GM06990 (cell line): ENCODE data around the gene TXNDC12.
"Not testable (repeated sequence)": the region's sequence is repeated elsewhere in the genome, so short reads cannot be mapped to it uniquely, and the experiment has no call there.

ENCODE experiments used
- DNase-seq: peaks from one replicate; pipeline ENCODE4 v3.0.0-alpha.2; 2011; ENCODE audit not compliant: insufficient read length; ENCODE audit errors: extremely low read depth
- H3K27me3 ChIP-seq: replicated peaks from 2 replicates; pipeline ENCODE4 v1.6.0; 2011; ENCODE audit warnings: low read length; ENCODE audit not compliant: control insufficient read depth, insufficient read depth
- H3K36me3 ChIP-seq: 2 replicates; pipeline ENCODE4 v1.5.1; 2011; ENCODE audit warnings: low read length; ENCODE audit not compliant: control insufficient read depth, insufficient read depth
- H3K4me3 ChIP-seq: replicated peaks from 2 replicates; pipeline ENCODE4 v1.5.1; 2011; ENCODE audit warnings: low read depth, mild to moderate bottlenecking, control low read depth, low read length
- CTCF ChIP-seq: IDR thresholded peaks from 2 replicates; pipeline ENCODE4 v1.5.1; 2011; ENCODE audit warnings: low read length, control low read depth, mild to moderate bottlenecking, inconsistent platforms; ENCODE audit not compliant: insufficient read depth, poor library complexity, severe bottlenecking

TXNDC12 gene

DNA sequence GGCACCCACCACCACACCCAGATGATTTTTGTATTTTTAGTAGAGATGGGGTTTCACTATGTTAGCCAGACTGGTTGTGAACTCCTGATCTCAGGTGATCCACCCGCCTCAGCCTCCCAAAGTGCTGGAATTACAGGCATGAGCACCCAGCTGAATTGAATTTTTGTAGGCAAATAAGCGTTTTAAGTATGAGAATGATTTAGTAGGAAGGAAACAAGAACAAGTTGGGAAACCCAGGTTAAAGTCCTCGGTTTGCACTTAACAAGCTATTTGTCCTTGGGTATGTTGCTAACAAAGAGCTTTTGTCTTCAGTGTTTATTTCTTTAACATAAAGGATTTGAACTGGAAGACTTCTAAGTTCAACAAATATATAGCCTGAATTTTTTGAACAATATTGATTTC lies 25.0 kb upstream of the TXNDC12 start:
- TF ChIP-seq CTCF, result no peak
- Histone ChIP-seq H3K27me3 (no peaks in the 10 kb centered on the region), H3K36me3 (peaks cover 3% of the 10 kb centered on the region), H3K4me3 (no peak overlapping the region)
- DNase-seq, result no peak

GRCh38 chr1:52077277-52077676 lies 22.3 kb upstream of the TXNDC12 start:
- DNase-seq, H3K4me3 ChIP-seq, H3K36me3 ChIP-seq, H3K27me3 ChIP-seq: not testable (repeated sequence)

- no peak for DNase-seq
- Histone ChIP-seq H3K4me3 (no peak overlapping the region), H3K36me3 (peaks cover 2% of the 10 kb centered on the region), H3K27me3 (no peaks in the 10 kb centered on the region)
- no peak for TF ChIP-seq CTCF
These were observed 17.3 kb upstream of the TXNDC12 start for GRCh38 chr1:52072291-52072690.

DNA sequence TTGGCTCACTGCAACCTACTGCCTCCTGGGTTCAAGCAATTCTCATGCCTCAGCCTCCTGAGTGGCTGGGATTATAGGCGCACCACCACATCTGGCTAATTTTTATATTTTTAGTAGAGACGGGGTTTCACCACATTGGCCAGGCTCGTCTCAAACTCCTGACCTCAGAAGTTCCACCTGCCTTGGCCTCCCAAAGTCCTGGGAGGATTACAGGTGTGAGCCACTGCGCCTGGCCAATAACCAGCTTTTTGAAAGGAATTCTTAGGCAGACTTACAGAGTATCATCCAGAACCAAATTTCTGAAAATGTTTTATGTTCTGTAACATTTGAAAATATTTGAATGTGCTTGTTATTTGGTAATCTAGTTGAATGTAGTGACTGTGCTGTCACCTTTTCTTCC lies 15.7 kb upstream of the TXNDC12 start:
- no peak for DNase-seq
- H3K4me3 ChIP-seq, result no peak overlapping the region
- peaks cover 2% of the 10 kb centered on the region for H3K36me3 ChIP-seq
- no peak for TF ChIP-seq CTCF
- no peaks in the 10 kb centered on the region for H3K27me3 ChIP-seq

DNA sequence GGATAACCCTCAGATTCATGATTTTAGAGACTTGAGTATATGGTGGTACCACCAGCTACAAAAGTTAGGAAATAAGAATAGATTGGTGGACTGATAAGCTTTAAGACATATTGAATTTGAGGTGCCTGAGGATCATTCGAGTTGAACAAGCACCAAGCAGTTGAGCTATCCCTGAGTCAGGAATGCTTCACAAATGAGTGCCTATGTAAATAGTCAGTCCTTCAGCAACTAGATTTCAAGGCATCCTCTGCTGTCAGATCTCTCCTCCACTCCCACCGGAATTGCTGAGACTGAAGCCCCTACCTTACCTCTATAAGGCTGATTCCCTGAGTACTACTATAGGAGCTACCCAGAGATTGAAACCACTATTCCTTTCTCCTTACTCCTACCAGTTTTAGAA lies 8.2 kb upstream of the TXNDC12 start:
- H3K4me3 ChIP-seq, result no peak overlapping the region
- DNase-seq, result no peak
- no peak for TF ChIP-seq CTCF
- peaks cover 10% of the 10 kb centered on the region for H3K36me3 ChIP-seq
- H3K27me3 ChIP-seq, result no peaks in the 10 kb centered on the region

GRCh38 chr1:52060822-52061221 lies 5.8 kb upstream of the TXNDC12 start:
- TF ChIP-seq CTCF, result no peak
- DNase-seq, result no peak
- Histone ChIP-seq H3K36me3 (peaks cover 10% of the 10 kb centered on the region), H3K4me3 (no peak overlapping the region), H3K27me3 (no peaks in the 10 kb centered on the region)

- no peak for TF ChIP-seq CTCF
- DNase-seq, result no peak
- H3K36me3 ChIP-seq, result peaks cover 9% of the 10 kb centered on the region
- no peak overlapping the region for H3K4me3 ChIP-seq
- H3K27me3 ChIP-seq, result no peaks in the 10 kb centered on the region
These were observed 4.9 kb upstream of the TXNDC12 start for GRCh38 chr1:52059888-52060287.
